ENCODE results near the gene RXFP1. TPM values are rescaled to one million over a fixed set of nuclear protein-coding genes. Genes with fewer than 3 reads are reported as not detected.

The RXFP1 gene
- total RNA-seq, 2 donors from 2014 or later = 0.32 to 0.74 TPM

DNA sequence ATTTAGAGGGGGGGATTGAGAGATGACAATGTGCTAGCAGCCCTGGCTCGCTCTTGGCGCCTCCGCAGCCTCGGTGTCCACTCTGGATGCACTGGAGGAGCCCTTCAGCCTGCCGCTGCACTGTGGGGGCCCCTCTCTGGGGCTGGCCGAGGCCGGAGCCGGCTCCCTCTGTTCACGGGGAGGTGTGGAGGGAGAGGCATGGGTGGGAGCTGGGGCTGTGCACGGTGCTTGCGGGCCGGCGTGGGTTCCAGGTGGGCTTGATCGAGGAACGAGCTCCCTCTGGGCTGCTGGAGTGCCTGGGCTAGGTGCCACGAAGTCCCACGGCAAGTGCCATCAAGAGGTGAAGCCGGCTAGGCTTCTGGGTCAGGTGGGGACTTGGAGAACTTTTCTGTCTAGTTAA, 143.1 kb downstream of the RXFP1 start:
- H3K27ac ChIP-seq = no peak overlapping the region
- H3K36me3 ChIP-seq = no peaks in the 10 kb centered on the region

DNA sequence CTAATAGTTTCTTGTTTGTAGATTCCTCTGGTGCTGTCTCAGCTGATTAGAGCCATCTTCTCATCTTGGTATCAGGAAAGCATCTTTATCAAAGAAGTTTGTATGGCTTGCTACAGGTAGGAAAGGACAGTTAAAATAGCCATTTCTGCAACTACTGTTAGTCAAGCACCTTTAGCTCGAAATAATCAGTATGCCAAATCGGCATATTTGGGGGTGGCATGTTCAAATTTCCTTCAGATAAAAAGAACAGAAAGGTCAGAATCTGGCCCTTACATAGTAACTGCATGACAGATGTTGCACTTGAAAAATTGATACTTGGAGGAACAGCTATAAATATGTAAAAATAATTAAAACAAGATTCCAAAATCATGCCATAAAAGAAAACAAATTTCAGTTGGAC, 145.2 kb downstream of the RXFP1 start:
- DNase-seq (ENCODE audit: low spot score) = no peak
- WGBS = 98% methylated on average over 2 of the region's 2 CpGs
- TF ChIP-seq CTCF (IDR thresholded peaks at IDR 0.05) = no peak
- TF ChIP-seq POLR2A (IDR thresholded peaks at IDR 0.05) = no peak
- no peak for TF ChIP-seq POLR2AphosphoS5 (IDR thresholded peaks at IDR 0.05)
- H3K27me3 ChIP-seq (replicated peaks; ENCODE audit: insufficient read depth) = no peaks in the 10 kb centered on the region
- no peak overlapping the region for H3K27ac ChIP-seq
- no peaks in the 10 kb centered on the region for H3K4me1 ChIP-seq (replicated peaks)
- intact Hi-C loops (cut with DNase I) = no loop called here
- H3K36me3 ChIP-seq = no peaks in the 10 kb centered on the region
- H3K4me3 ChIP-seq = no peak overlapping the region
- H3K9me3 ChIP-seq = no peaks in the 10 kb centered on the region

More for the DNA sequence above, 143.1 kb downstream of the RXFP1 start:
- Histone ChIP-seq H3K9me3 (no peaks in the 10 kb centered on the region), H3K4me1 (replicated peaks) (no peaks in the 10 kb centered on the region), H3K4me3 (no peak overlapping the region), H3K27me3 (replicated peaks; ENCODE audit: insufficient read depth) (no peaks in the 10 kb centered on the region)
- DNase-seq (ENCODE audit: low spot score) = no peak
- intact Hi-C loops (cut with DNase I) = no loop called here
- WGBS = 97% methylated on average over 18 of the region's 18 CpGs
- TF ChIP-seq POLR2A (IDR thresholded peaks at IDR 0.05) = no peak
- no peak for TF ChIP-seq CTCF (IDR thresholded peaks at IDR 0.05)
- no peak for TF ChIP-seq POLR2AphosphoS5 (IDR thresholded peaks at IDR 0.05)

GRCh38 chr4:158667651-158668198, 146.0 kb downstream of the RXFP1 start:
- TF ChIP-seq CTCF (IDR thresholded peaks at IDR 0.05) = peak in 1 of 4 experiments; percentile 19
- no peak for TF ChIP-seq POLR2AphosphoS5 (IDR thresholded peaks at IDR 0.05)
- H3K9me3 ChIP-seq = no peaks in the 10 kb centered on the region
- no peak overlapping the region for H3K27ac ChIP-seq
- no peaks in the 10 kb centered on the region for H3K27me3 ChIP-seq (replicated peaks; ENCODE audit: insufficient read depth)
- no peak for DNase-seq (ENCODE audit: low spot score)
- intact Hi-C loops (cut with DNase I) = no loop called here
- no peak overlapping the region for H3K4me3 ChIP-seq
- WGBS = 75% methylated on average over 3 of the region's 3 CpGs
- H3K4me1 ChIP-seq (replicated peaks) = no peaks in the 10 kb centered on the region
- H3K36me3 ChIP-seq = no peaks in the 10 kb centered on the region

DNA sequence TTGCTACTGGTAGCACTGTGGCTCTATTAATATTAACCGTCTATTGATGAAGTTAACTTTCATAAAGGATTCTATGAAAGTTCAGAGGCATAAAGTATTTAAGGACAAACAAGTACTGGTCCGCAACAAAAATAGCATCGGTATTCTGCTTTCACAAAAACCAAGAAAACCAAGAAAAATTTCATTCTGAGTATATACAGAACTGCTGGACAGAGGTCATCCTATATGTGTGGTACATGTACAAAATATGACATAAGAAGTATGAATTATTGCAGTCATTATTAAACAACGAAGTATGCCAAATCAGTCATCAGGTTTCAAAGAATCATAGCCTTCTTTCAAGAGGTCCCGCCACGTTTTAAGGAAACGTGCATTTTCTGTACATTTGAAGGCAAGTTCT, 147.6 kb downstream of the RXFP1 start:
- no peaks in the 10 kb centered on the region for H3K4me1 ChIP-seq (replicated peaks)
- no peak overlapping the region for H3K4me3 ChIP-seq
- no peak overlapping the region for H3K27ac ChIP-seq
- intact Hi-C loops (cut with DNase I) = no loop called here
- H3K36me3 ChIP-seq = no peaks in the 10 kb centered on the region
- DNase-seq (ENCODE audit: low spot score) = no peak
- no peaks in the 10 kb centered on the region for H3K27me3 ChIP-seq (replicated peaks; ENCODE audit: insufficient read depth)
- WGBS = 88% methylated on average over 7 of the region's 7 CpGs
- no peak for TF ChIP-seq POLR2A (IDR thresholded peaks at IDR 0.05)
- no peak for TF ChIP-seq POLR2AphosphoS5 (IDR thresholded peaks at IDR 0.05)
- no peak for TF ChIP-seq CTCF (IDR thresholded peaks at IDR 0.05)
- H3K9me3 ChIP-seq = no peaks in the 10 kb centered on the region

DNA sequence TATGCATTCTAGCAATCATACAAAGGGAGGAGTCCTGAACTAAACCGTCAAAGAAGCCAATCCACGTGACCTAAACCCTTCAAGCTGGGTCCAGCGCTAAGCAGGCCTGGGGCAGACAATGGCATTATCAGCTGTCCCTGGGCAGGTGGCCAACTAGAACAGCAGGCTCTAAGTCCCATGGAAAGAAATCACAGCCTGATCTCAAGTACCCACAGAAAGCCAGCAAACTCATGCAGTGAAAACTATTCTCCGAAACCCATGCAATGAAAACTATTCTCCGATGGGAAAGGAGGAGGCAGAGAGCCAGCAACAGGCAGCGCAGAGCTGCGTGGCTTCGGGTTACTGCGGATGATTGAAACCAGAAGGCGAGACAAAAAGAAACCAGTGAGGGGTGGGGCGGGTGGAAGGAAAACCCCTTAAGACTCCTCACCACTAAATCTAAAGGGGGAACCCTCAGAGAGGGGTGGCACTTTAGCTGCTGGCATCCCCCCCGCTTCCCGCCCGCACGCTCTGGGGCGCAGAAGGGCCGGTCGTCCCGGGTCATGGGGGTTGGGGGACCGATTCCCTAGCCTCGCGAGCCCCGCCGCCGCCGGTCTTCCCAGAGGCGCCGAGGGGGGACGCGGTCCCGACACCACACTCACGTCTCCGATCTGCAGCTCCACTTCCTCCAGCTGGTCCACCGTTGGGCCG, 149.4 kb downstream of the RXFP1 start:
- no peaks in the 10 kb centered on the region for H3K36me3 ChIP-seq
- H3K4me3 ChIP-seq = peak overlapping the region; percentile 55 to 72
- peak overlapping the region; percentile 90 to 95 for H3K27ac ChIP-seq
- TF ChIP-seq CTCF (IDR thresholded peaks at IDR 0.05) (no peak), POLR2AphosphoS5 (IDR thresholded peaks at IDR 0.05) (no peak), POLR2A (IDR thresholded peaks at IDR 0.05) (no peak)
- under 1% methylated on average over 35 of the region's 35 CpGs for WGBS
- intact Hi-C loops (cut with DNase I) = loop anchor here (5.0 kb wide), 1 partner anchor 51 kb away; the partner anchor contains the start of gene PPID
- DNase-seq (ENCODE audit: low spot score) = peak; percentile 31
- no peaks in the 10 kb centered on the region for H3K4me1 ChIP-seq (replicated peaks)
- no peaks in the 10 kb centered on the region for H3K9me3 ChIP-seq
- no peaks in the 10 kb centered on the region for H3K27me3 ChIP-seq (replicated peaks; ENCODE audit: insufficient read depth)

All from prostate gland (tissue), 2 donors.